ENCODE data around the gene HNRNPLL. TPM values are rescaled to one million over a fixed set of nuclear protein-coding genes. Genes with fewer than 3 reads are reported as not detected.

The HNRNPLL gene
- total and polyA plus RNA-seq, 2 of the 13 experiments (the other 11 are each of a cell fraction or from before 2014, with no cell fraction given), result 49.4 to 103 TPM

DNA sequence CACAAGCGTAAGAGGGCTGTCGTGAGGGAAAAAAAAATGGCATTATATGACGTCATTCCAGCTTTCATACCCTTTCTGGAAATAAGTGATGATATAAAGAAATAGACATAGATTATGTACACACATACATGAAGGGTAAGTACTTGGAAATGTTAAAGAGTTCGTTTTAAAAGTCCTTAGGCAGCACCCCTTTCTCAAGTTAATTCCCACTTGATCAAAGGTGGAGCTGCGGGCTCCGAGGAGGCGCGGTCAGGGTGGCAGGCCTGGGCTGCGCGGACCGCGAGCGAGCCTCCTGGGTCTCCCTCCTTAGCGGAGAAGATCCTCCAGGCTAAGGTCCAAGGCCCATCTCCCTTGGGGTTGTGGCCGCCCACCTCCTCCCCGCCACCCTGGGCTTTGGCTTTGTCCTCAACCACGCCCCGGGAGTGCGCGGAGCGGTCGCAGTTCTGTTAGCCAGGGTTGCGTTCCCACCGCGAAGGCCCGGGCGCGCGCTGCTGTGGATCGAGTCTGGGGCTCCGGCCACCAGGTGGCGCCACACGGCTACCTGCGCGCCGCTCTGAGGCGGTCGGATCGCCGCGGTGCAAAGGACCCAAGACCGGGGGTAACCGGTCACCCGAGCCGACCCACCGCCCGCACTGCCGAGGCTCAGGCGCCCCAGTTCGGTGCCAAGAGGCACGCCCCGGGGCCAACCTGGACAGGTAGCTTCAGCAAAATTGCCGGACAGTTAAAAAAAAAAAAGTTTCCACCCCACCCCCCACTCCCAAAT, 66.8 kb downstream of the HNRNPLL start (continued):
- TF ChIP-seq CREM (IDR thresholded peaks at IDR 0.05) (no peak), CREM (CRISPR knock-in tag; IDR thresholded peaks at IDR 0.05) (no peak), ZBTB8A (CRISPR knock-in tag; IDR thresholded peaks at IDR 0.05; ENCODE audit: borderline replicate concordance, low read depth) (no peak), TMF1 (CRISPR knock-in tag; IDR thresholded peaks at IDR 0.05; ENCODE audit: low read depth) (peak; percentile 62; the same call in 1 of the 2 replicates), ESRRA (CRISPR knock-in tag; IDR thresholded peaks at IDR 0.05; ENCODE audit: low read depth) (peak; percentile 68; the same call in 1 of the 2 replicates), SAFB2 (CRISPR knock-in tag; IDR thresholded peaks at IDR 0.05; ENCODE audit: borderline replicate concordance, low read depth) (no peak), ADNP (CRISPR knock-in tag; IDR thresholded peaks at IDR 0.05) (no peak), RFX3 (CRISPR knock-in tag; IDR thresholded peaks at IDR 0.05) (no peak), KDM6A (CRISPR knock-in tag; IDR thresholded peaks at IDR 0.05; ENCODE audit: low read depth) (no peak), ZNF788 (CRISPR knock-in tag; IDR thresholded peaks at IDR 0.05; ENCODE audit: borderline replicate concordance) (peak; percentile 93; the same call in 1 of the 2 replicates), ZNF816 (CRISPR knock-in tag; IDR thresholded peaks at IDR 0.05; ENCODE audit: borderline replicate concordance) (0 out of 2 replicates have a peak, but pooled peaks have one; percentile 32), TCF12 (IDR thresholded peaks at IDR 0.05) (no peak), TCF12 (CRISPR knock-in tag; IDR thresholded peaks at IDR 0.05) (peak; percentile 66; the same call in 1 of the 2 replicates), ZNF205 (CRISPR knock-in tag; IDR thresholded peaks at IDR 0.05) (peak; percentile 80; the same call in 1 of the 2 replicates), FLYWCH1 (CRISPR knock-in tag; IDR thresholded peaks at IDR 0.05) (no peak)
- TF ChIP-seq, protein P1, sequence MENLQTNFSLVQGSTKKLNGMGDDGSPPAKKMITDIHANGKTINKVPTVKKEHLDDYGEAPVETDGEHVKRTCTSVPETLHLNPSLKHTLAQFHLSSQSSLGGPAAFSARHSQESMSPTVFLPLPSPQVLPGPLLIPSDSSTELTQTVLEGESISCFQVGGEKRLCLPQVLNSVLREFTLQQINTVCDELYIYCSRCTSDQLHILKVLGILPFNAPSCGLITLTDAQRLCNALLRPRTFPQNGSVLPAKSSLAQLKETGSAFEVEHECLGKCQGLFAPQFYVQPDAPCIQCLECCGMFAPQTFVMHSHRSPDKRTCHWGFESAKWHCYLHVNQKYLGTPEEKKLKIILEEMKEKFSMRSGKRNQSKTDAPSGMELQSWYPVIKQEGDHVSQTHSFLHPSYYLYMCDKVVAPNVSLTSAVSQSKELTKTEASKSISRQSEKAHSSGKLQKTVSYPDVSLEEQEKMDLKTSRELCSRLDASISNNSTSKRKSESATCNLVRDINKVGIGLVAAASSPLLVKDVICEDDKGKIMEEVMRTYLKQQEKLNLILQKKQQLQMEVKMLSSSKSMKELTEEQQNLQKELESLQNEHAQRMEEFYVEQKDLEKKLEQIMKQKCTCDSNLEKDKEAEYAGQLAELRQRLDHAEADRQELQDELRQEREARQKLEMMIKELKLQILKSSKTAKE (CRISPR knock-in tag; IDR thresholded peaks at IDR 0.05; ENCODE audit: borderline replicate concordance), result no peak
- TF ChIP-seq, protein P2, sequence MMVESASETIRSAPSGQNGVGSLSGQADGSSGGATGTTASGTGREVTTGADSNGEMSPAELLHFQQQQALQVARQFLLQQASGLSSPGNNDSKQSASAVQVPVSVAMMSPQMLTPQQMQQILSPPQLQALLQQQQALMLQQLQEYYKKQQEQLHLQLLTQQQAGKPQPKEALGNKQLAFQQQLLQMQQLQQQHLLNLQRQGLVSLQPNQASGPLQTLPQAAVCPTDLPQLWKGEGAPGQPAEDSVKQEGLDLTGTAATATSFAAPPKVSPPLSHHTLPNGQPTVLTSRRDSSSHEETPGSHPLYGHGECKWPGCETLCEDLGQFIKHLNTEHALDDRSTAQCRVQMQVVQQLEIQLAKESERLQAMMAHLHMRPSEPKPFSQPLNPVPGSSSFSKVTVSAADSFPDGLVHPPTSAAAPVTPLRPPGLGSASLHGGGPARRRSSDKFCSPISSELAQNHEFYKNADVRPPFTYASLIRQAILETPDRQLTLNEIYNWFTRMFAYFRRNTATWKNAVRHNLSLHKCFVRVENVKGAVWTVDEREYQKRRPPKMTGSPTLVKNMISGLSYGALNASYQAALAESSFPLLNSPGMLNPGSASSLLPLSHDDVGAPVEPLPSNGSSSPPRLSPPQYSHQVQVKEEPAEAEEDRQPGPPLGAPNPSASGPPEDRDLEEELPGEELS (CRISPR knock-in tag; IDR thresholded peaks at IDR 0.05), result no peak
- TF ChIP-seq, protein P3, sequence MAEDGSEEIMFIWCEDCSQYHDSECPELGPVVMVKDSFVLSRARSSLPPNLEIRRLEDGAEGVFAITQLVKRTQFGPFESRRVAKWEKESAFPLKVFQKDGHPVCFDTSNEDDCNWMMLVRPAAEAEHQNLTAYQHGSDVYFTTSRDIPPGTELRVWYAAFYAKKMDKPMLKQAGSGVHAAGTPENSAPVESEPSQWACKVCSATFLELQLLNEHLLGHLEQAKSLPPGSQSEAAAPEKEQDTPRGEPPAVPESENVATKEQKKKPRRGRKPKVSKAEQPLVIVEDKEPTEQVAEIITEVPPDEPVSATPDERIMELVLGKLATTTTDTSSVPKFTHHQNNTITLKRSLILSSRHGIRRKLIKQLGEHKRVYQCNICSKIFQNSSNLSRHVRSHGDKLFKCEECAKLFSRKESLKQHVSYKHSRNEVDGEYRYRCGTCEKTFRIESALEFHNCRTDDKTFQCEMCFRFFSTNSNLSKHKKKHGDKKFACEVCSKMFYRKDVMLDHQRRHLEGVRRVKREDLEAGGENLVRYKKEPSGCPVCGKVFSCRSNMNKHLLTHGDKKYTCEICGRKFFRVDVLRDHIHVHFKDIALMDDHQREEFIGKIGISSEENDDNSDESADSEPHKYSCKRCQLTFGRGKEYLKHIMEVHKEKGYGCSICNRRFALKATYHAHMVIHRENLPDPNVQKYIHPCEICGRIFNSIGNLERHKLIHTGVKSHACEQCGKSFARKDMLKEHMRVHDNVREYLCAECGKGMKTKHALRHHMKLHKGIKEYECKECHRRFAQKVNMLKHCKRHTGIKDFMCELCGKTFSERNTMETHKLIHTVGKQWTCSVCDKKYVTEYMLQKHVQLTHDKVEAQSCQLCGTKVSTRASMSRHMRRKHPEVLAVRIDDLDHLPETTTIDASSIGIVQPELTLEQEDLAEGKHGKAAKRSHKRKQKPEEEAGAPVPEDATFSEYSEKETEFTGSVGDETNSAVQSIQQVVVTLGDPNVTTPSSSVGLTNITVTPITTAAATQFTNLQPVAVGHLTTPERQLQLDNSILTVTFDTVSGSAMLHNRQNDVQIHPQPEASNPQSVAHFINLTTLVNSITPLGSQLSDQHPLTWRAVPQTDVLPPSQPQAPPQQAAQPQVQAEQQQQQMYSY (CRISPR knock-in tag; IDR thresholded peaks at IDR 0.05), result peak; percentile 74
- TF ChIP-seq, protein P4, sequence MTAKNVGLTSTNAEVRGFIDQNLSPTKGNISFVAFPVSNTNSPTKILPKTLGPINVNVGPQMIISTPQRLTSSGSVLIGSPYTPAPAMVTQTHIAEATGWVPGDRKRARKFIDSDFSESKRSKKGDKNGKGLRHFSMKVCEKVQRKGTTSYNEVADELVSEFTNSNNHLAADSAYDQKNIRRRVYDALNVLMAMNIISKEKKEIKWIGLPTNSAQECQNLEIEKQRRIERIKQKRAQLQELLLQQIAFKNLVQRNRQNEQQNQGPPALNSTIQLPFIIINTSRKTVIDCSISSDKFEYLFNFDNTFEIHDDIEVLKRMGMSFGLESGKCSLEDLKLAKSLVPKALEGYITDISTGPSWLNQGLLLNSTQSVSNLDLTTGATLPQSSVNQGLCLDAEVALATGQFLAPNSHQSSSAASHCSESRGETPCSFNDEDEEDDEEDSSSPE (CRISPR knock-in tag; IDR thresholded peaks at IDR 0.05), result peak; percentile 70
